DMS53 (cell line): Measurements from ENCODE around the gene HAUS7.
"Not testable (repeated sequence)": the region's sequence is repeated elsewhere in the genome, so short reads cannot be mapped to it uniquely, and the experiment has no call there.

Experiments
- DNase-seq: peaks from one replicate; lab custom pipeline; 2025; lab: John Stamatoyannopoulos, UW

Gene HAUS7

DNA sequence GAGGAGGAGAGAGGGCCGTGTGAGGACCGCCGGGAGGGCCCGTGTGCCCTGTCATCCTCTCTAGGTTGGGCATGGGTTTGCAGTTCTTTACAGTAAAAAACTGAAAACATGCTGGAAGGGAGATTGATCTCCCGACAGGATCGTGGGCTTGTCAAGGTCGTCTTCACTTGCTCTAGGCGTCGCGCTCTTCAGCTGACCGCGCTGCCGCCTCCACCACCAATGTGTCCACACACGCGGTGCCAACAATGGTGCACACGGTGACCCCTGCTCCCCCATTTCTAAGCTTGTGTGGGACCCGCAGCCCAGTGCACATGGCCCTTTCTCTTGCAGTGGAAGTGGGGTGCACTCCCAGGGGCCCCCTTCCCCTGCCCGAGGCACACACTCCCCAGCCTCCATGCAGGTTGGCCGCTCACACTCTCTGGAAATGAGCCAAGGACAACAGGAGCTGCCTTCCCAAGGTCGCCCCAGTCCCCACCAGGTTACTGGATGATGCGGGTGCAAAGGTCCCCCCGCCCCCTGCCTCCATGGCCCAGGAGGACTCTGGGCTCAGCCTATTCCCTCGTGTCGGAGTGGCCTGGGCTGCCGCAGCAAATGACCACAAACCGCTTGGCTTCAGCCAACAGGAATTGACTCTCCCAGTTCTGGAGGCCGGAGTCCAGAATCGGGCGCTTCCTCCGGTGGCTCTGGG lies 60.8 kb downstream of the HAUS7 start:
- DNase-seq: no peak

DNA sequence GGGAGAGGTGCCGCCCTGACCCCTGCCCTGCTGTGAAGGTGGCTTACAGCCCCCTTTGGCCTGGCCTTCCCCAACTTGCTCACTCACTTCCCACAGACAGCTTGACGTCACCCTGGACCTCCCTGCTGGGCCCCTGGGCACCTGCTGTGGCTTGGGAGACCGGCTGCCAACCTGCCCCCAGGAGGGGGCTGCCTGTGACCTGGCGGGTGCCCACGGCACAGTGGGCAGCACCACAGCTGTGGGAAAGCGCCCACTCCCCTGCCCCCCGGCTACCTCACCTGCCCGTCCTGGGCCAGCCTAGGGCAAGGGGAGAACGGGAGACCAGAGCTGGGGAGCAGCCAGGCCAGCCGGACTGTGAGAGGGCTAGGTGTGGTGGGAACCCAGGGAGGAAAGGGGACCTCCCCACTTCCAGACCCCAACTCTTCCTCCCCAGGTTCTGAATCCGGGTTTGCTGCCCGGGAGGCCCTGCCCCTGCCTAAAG lies 61.5 kb downstream of the HAUS7 start:
- DNase-seq: no peak

DNA sequence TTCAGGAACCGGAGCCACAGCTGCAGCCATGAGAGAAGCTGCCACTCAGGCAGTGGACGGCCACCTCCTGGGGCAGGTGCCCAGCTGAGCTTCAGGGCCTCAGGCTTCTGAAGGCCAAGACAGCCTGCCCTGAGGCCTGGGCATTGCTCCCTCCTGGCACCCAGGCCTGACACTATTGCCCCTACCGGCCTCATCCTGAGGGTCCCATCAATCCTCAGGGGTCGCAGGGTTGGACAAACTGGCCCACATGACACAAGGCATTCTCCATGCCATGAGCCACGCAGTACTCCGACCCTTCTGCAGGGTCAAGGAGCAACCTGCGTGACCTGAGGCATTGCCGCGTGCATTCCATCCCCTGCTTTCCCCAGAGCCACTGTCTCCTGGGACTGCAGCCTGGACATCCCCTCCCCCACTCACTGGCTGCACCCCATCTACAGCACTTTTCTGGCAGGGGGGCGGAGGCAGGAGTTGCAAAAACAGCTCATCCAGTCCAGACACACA lies 62.1 kb downstream of the HAUS7 start:
- DNase-seq: no peak

DNA sequence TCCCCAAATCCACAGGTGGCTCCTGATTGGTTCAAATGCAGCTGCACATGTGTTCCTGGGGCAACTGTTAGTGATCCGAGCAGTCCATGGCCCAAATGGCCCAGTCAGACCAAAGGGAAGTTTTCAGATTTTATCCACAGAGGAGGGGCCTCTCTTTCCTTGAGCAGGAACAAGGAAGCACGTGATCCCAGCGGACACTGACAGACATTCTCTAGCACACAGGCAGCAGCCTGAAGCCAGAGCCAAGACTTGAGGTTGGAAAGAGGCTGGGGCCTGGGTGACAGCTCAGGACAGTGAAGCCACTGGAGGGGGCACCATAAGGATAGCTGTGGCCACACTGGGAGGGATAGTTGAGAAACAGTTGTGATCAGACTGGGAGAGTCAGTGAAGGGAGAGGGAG lies 62.6 kb downstream of the HAUS7 start:
- DNase-seq: no peak

DNA sequence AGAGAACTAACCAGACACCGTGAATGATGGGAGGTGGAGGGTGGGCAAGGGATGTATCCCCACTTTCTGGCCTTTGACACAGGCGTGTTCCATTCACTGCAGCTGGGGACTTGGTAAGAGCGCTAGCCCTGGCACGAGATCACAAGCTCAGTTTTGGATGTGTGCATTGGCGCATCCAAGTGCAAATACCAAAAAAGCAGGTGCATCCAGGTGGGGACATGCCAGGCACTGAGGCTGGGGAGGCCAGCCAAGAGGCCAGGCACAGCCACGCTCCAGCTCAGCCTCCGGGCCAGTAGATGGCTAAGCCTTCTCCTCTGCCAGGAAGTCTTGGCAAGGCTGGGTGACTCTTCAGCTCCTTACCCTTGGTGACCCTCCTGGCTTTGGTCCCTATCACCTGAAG lies 63.5 kb downstream of the HAUS7 start:
- no peak for DNase-seq

DNA sequence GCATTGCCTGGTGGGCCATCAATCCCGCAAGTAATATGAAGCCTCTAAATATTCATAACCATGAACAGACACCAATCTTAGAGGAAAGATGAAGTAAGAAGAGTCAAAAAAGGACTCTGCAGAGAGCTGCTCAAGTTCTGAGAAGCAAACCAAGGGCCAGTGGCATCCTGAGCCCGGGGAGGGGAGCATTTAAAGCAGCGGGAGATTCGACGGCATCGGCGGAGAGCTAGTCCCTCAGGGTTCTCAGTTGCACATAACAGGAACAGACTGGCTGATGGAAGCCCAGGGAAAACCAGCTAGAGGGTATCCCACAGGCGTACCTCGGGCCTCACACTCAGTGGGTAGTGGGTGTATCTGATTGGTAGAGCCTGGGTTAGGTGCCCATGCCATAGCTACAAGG lies 64.4 kb downstream of the HAUS7 start:
- DNase-seq: no peak

DNA sequence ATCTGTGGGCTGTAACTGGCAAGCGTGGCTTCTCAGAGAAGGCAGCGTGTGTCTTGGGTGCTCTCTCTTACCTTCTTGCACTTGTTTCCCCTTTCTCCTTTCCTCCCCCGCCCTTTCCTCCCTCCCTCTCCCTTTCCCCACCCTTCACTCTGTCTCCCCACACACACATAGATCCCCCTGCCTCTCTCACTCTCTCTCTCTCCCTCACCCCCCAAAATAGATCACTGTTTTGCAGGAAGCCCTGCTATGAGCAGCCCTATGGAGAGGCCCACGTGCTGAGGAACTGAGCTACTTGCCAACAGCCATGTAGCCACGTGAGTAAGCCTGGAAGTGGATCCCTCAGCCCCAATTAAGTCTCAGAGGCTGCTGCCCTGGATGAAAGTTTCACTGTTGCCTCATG lies 65.0 kb downstream of the HAUS7 start:
- no peak for DNase-seq

DNA sequence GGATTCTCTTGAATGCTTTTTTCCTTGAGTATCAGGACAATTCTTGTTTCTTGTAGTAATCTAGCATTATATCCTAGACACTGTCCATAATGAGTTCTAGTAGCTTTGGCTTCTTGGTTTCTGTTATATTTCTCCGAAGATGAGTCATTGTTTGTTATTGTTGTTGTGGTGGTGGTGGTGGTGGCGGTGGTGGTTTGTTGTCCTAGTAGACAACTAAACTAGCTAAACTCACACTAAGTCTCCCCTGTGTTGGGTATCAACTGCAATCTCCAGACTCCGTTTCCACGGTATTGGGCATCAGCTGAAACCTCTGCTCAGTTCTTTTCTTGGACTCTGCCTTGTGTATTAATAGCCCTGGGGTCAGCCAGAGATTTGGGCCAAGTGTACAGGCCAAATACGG lies 66.0 kb downstream of the HAUS7 start:
- not testable (repeated sequence) for DNase-seq

DNA sequence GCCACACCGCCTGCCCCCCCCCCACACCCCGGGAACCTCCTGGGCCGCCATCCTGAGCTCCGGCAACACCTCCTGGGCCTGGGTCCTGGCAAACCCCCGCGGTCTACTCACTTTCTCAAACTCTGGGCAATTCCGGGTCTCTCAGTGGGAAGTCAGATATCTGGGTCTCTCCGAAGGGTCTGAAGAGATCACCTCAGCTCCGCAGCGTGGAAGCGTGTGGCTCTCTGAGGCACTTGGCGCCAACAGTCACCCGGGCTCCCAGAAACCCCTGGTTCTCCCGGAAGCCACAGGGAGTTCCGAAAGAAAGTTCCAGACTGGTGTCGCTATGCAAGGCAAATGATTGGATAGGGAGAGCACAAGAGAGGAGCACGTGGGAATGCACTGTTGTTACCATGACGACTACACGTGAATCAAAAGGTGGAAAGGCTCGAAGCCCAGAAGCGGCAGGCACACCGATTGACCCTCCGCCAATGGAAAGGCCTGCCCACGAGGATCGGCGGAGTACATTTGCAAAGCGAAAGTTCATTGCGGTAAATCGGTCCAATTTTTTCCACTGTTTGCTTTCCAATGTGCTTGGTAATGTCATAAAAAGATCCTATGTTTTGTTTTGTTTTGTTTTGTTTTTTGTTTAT lies 69.1 kb downstream of the HAUS7 start, which contains the start of gene PNMA6E:
Gene PNMA6E, minus strand, starts transcription at position 218 of the 632 bp plus-strand sequence. CDS start 2,501 bp downstream, outside the sequence.
- no peak for DNase-seq

DNA sequence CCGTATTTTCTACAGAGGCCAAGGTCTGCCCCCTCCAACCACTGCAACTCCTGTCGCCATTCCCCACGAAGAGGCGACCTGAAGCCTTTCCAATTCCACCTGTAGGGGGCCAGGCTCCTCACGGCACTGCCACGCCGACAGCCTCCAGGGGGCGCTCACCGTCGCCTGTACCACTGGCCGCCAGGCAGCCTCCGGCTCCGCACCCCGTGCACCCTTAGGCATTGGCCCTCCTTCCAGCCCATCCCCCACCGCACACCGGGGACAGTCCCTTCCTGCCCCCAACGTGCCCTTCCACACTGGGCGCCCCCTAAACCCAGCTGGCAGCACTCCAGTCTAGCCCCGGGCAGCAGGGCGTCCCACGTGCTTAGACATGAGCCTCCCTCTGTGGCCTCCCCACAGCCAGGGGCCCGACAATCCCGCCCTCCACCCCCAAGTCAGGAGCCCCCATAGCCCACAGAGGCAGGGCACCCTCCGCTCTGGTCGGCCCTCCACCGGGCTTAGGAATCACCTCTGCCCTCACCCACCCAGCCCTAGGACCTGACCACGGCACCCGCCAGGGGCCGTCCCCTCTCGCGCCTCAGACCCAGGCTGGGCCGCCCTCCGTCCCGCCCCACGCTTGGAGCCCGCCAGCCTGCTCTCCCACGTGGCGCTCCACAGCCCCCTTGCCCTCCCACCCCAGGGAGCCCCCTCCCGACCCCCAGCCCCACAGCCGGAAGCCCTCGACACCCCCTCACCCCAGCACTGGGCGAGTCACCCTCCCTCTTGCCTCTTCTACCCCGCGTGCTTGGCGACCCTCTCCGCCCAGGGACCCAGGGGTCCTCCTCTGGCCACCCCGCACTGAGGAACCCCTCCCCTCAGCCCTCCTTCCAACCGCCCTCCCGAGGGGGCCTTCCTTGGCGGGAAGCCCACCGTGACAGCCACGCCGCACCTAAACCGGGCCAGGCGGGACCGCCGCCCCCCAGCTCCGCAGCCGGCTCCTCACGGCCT lies 69.9 kb downstream of the HAUS7 start:
- peak; percentile 33 for DNase-seq

DNA sequence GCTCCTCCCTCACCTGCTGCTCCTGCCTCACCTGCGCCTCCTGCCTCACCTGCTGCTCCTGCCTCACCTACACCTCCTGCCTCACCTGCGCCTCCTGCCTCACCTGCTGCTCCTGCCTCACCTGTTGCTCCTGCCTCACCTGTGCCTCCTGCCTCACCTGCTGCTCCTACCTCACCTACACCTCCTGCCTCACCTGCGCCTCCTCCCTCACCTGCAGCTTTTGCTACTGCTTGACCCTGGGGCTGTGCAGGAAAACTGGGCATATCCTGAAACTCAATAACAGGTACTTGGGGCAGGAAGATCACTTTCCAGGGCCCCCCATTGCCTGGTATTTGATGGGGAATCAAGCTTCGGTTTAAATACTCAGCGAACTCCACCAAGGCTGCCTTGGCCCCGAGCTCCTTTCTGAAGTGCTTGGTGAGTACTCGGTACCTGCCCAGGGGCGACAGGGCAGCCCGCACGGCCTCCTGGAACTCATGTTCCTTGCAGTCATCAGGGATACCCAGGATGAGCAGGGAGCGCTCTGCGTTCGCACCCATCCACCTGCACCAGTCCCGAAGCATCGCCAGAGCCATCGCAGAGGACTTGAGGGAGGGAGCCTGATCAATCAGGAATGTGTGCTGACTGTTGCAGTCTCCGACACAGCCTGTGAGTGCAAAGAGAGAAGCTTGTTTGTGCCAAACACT lies 72.0 kb downstream of the HAUS7 start:
- DNase-seq: no peak
